Hypothalamus (tissue), 51 donors: Measurements from ENCODE around the gene ZBTB18.
"Not testable (repeated sequence)": the region's sequence is repeated elsewhere in the genome, so short reads cannot be mapped to it uniquely, and the experiment has no call there.

ENCODE experiments used
- DNase-seq, 51 donors: peaks; one replicate each; lab custom pipeline; 2025; lab: John Stamatoyannopoulos, UW

ZBTB18 gene

DNA sequence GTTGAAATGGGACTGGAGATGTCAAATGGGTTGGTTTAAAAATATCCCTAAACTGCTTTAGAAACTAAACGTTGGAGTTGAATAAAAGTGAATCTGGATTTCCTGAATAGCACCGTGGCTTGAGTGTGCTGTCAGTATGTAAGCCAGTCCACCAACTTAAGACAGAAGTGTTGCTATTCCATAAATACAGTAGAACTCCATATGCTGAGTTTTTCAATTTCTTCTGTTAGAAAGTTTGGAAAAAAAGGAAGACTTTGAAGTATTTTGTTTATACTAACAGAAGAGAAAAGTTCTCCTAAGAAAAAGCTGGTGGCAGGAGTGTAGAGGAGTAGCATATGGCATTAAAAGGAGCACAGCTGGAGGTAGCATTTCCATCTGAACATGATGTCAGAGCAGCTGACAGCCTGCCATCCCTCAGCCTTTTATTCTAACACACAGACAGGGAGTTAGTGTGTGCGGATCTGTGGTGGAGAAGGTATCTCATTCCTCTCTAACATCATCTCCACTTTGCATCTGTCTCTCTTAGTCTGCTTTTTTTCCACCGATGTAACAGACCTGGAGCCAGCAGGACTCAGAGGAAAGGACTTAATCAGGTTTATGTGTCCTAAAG lies at the start of gene ZBTB18:
Gene ZBTB18, plus strand, starts transcription at position 449 of the 610 bp plus-strand sequence. Its CDS starts 149 bp downstream, at position 598.
- DNase-seq, result peak in 17 of 51 donors; percentile 12 to 73 (median 32)

DNA sequence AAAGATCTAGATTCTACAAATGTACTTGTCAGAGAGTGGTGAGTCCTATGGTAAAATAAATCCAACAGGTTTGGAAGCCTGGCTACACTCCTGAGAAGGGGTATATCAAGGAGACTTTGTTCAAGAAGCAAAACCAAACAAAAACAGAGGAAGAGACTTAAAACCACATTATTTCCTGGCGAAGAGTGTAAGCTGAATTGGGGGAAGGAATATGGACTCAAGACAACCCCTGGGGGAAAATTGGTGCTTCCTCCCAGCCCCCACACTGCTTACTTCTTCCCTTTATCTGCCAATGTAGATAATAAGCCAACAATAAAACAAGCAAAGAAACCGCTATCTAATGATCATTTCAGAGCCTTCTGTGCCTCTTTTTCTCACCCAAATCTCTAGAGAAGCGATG lies 48.4 kb upstream of the ZBTB18 start:
- no peak for DNase-seq

DNA sequence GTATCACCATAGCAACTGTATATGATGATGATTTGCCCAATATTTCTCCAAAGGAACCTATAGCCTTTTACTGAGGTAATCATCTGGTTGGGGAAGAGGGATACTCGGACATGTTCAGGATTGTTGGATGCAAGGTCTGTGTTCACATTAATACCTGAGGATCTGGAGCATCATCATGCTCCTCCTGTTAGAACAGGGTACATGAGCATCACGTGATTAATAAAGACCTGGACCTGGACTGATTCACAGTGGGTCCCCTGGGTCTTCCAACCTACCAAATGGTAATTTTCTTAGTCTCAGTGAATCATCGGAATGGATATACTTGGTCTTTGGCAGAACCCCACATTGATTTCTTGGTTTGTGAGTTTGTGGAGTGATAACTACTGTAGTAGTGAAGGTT lies 45.6 kb upstream of the ZBTB18 start:
- DNase-seq, result no peak

DNA sequence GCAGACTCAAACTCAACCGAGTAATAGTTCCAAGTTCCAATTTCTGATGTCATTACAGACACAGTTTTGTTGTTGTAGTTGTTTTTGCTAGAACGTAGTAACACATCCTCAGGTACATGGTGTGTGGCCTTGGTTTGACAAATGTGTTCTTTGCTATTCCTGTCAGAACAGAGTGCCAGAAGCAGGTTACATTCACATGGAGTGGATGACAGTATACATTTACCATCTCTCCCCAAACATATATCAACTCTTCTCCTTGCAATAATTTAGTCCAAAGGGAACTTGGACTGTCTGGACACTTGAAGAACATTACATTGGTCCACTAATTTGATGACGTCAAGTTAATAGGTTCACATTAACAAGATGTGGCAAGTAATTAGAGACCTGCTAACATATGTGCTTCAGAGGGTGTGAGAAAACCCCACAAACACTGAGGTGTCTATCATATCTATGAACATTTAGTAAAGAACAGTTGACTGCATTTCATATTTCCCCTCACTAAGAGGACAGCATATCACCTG lies 44.6 kb upstream of the ZBTB18 start:
- DNase-seq, result no peak

DNA sequence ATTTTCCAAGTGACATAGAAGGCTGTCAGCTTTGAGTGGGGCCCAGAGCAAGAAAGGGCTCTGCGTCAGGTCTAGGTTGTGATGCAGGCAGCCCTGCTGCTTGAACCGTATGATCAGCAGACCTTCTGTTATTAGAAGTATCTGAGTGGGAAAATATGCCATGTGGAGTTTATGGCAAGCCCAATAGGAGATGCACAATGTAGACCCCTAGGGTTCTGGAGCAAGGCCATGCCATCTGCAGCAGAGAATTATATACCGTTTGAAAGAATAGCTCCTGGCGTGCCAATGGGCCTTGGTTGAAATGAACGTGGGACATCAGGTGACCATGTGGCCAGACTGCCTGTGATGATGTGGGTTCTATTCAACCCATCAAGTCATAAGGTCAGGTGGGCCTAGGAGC lies 44.1 kb upstream of the ZBTB18 start:
- no peak for DNase-seq

DNA sequence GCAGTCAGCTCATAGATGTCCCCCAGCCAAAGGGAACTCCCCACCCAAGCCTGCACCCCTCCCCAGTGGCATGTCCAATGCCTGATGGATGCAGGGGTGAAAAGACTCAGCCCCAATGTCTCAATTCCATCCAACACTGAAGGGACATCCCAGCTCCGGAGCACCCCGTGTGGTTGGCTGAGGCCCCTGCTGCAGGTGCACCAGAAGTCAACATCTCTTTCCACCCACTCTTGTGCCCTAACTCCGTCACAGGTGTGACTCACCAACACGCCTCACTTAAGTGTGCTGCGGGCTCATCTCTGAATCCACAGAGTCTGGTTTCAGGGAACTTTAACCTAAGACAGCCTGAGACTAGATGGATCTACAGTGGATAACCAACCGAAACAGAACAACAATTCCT lies 40.9 kb upstream of the ZBTB18 start:
- DNase-seq, result no peak

DNA sequence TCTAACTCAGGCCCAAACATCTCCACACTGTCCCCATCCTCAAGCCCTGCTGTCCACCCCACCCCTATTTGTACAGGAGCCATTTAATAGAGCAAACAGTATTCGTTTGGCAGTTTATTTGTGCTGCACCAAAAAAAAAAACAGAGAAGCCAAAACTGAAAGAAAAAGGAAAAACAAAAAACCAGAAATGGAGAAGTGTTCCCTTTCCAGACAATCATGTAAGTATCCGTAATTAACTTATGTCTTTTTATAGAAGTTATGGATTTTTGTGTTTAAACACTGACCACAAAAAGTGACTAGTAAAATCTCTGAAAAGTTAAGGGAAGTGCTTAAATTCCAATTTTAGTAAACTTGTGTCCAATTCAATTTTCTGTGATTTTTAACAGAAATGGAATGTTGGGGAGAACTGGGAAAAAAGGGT lies 40.4 kb upstream of the ZBTB18 start:
- no peak for DNase-seq

DNA sequence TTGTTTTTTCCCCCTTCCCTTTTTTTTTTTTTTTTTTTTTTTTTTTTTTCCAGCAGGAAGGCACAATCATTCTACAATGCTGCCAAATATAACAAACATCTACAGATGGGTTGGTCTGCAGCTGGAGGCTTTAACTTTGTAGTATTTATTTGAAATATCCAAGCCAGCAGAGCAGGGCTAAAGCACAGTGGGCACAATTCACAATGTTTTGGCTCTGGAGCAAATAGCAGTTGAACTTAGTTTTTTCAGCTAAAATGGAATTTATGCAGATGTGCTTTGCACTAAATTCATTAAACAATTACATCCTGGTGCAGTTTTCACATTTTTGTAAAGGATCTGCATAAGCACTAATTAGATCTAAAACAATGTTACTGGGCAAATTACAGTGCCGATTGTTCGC lies 39.8 kb upstream of the ZBTB18 start:
- DNase-seq, result peak in 2 of 51 donors; percentile 11 to 21

DNA sequence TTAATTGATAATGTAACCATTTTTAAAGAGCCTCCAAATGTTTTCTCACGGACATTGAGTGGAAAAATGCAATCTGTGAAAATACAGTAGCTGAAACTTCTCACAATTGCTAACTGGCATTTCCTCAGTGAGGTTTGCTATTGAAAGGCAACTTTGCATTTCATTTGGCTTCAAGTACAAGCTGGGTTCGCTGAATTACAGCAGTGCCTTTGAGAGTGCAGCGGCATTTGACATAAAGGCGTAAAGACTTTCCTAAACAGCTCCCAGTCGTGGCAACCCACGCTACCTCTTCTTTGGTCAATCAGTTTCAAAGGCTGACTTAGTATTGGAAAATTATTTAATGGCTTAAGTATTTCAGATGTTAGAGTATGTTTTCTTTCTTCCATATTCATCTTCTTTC lies 39.3 kb upstream of the ZBTB18 start:
- DNase-seq, result peak in 1 of 51 donors; percentile 18

DNA sequence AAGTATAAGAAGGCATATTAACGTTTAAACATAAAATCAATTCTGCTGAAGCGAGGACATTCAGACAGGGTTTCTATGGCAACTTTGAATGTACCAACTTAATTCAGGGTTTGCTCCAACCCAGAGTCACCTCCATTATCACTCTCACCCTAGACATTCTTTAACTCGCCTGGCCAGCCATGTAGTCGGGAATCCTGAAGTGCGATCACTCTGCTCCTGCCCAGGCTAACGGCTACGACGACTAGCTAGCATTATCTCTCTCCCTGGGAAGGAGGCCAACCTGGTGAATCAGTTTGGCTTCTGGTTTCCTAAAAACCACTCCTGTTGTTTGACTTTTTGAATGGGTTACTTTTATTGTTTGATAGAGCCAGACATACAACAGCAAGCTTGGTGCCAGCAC lies 38.9 kb upstream of the ZBTB18 start:
- peak in 6 of 51 donors; percentile 4 to 22 (median 7) for DNase-seq

DNA sequence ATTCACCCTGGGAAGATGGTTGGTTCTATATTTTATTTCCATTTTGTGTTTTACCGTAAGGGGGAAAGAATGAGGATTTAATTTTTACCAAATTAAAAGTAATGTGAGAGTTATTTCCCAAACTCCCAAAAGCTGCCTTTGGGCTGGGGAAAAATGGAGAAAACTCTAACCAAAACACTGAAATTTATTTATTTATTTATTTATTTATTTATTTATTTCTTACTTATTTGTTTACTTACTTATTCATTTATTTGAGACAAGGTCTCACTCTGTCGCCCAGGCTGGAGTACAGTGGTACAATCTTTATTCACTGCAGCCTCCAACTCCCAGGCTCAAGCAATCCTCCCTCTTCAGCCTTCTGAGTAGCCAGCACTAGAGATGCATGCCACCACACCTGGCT lies 38.0 kb upstream of the ZBTB18 start:
- DNase-seq, result no peak

DNA sequence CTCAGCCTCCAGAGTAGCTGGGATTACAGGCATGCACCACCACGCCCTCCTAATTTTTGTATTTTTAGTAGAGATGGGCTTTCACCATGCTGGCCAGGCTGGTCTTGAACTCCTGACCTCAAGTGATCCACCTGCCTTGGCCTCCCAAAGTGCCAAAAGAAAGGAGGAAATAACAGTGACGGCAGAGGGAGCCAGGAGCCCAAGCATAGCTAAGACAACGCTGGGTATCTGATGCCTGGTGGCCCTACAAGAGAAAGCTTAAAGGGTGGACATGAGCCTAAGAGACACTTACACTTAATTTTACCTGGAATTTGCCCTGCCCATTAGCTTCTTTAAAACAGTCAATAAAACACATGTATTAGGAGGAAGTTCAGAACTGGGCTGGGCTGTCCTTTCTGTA lies 36.2 kb upstream of the ZBTB18 start:
- DNase-seq, result not testable (repeated sequence)

DNA sequence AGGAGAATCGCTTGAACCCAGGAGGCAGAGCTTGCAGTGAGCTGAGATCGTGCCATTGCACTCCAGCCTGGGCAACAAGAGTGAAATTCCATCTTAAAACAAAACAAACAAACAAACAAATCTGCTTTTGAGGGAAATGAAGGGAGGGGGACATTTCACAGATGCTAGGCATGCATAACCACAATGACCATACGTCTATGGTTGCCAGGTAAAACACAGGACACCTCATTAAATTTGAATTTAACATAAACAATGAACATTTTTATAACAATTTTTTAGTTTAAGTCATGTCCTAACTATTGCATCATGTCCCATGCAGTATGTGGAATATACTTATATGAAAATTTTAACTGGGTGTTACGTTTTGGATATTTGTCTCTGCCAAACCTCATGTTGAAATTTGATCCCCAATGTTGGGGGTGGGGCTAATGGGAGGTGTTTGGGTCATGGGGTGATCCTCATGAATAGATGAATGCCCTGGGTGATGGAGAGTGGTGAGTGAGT lies 31.0 kb upstream of the ZBTB18 start:
- DNase-seq, result no peak

DNA sequence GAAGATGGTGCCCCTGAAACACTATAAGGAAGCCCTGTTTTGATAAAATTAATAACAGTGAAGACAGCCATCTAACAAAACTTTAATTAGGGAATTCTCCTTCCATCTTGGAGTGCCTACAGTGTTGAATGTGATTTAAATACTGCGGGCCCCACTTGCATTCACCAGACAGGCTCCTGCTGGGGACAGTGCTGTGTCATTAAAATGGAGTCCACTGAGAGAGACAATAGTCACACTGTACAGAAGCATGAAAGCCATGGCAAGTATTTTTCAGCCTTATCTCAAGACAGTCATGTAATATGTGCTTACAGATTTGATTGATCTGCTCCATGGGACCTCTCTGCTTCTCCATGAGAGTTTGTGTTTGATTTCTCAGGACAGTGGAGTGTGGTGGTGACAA lies 29.7 kb upstream of the ZBTB18 start:
- no peak for DNase-seq

DNA sequence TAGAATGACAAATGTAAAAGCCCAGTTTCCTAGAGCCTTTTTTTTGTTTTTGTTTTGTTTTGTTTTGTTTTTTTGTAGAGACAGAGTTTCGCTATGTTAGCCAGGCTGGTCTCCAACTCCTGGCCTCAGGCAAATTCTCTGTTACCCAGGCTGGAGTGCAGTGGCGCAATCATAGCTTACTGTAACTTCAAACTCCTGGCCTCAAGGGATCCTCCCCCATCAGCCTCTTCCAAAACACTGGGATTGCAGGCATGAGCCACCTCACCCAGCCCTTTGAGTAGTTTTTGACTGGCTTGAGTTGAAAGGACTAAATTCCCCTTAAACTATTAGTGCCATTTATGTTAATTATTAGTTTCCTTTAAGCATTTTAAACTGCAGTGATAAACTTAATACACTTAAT lies 28.8 kb upstream of the ZBTB18 start:
- no peak for DNase-seq

DNA sequence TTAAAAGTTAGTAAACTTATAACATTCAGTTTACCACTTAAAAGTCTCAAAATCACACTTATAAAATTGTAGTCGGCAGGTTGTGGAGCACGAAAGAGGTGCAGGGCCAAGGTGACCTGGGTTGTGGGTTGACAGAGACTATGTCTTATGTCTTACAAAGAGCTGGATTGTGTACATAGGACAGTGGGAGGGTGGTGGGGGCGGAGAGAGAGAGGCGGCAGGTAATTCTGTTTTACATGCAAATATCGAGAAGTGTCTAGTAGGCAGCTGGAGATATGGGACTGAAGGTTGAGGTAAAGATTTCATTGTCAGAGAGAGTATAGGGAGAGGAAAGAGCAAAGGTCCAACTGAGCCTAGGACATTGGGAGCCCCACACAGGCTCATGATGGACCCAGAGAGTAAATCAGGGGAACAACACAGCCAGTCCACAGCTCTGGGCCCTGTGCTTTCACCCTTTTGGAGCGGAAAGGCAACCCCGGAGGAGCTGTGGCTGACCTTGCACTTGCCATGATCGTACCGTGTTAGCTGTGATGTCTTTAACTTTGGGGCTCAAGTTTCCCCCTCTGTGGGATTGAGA lies 28.1 kb upstream of the ZBTB18 start:
- DNase-seq, result no peak

DNA sequence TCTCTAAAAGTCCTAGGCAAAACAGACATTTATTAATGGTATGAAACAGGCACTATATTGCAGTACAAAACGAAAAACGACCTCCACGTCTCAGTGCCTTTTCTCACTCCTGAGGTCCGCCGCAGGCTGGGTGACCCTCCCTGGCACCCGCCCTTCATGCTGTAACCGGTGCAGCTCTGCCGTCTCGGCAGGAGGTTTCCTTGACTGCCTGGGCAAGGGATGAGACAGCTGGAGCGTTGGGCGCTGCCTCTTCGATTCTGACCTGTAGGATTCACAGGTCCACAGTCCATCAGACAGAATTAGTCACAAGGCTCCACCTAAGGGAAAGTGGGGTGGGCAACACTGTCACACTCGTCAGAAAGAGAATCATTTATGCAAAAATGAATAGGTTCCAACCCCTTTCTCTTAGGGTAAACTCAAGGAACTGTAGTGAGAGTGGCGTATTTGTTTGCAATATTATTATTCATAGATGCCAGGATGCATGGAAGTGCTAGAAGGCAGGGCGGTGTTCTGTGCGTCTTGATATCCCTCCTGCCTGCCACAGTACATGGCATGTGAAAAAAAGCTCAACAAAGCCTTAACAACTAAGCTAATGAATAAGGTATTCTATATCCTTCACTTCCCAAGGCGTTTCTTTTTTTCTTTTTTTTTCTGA lies 23.5 kb upstream of the ZBTB18 start:
- DNase-seq, result no peak

DNA sequence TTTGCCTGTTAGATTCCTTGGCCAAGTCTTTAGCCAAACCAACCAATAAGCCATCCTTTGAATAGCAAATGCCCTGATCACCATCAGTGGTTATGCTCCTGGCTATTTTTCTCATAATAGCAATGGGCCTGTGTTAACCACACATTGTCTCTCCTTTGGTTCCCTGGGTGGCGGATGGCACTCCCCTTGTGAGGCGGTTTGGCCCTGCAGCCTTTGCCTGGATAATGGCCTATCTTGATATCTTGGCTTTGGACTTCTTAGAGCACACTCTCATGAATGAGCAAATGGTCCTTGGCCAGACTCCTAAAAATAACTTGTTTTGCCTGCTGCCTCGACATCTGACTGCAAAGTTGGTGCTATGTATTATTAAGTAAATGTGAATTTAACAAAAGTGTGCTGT lies 22.4 kb upstream of the ZBTB18 start:
- no peak for DNase-seq

DNA sequence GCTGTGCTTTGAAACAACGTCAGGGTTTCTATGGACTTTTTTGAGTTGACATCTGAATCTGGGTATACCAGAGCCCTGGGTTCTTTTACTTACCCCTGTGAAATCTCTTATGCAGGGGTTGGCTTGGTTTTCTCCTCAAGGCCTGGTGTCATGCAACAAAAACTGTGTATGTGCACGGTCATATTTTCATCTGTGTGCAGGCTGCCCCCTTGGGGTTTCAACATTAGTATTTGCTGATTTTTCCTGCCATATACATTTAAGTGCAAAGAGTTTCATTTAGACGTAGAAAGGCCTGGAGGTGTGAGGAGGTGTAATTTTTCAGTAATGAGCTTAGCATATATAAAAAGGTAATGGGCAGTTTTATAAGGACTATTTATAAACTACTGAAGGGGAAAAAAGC lies 22.0 kb upstream of the ZBTB18 start:
- DNase-seq, result no peak

DNA sequence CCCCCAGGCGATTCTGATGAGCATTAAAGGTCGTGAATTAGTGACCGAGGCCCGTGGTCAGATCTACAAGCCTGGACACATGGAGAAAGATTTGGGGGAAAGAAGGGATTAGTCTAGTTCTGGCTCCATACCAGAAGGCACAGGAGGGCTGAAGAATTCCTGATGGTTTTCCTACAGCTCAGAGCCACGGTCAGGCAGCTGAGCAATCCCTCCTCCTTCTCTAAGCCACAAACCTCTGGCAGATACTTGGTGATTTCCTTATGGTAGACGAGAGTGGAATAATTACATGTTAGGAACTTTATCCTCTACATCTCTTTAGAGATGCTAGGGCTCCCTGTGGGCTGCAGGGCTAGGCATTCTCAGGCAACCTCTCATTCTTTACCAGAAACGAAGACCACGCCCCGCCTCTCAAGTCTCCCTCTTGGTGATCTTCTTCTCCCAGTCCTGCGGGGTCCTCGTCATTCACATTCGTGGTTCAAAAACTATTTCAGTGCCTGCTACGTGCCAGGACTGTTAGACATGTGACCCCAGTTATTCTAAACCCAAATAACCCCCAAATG lies 20.5 kb upstream of the ZBTB18 start:
- no peak for DNase-seq

DNA sequence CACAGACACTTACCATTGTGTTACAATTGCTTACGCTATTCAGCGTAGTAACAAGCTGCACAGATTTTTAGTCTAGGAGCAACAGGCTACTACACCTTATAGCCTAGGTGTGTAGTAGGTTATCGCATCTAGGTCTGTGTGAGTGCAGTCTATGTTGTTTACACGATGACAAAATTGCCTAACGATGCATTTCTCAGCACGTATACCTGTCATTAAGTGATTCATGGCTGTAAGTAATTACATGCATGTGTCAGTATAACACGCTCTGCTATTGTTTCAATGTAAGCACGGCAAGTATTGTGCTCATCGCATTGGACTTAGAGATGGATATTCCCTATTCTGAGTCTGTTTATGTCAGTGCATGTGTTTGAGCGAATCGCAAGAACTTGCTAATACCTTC lies 15.7 kb upstream of the ZBTB18 start:
- no peak for DNase-seq

DNA sequence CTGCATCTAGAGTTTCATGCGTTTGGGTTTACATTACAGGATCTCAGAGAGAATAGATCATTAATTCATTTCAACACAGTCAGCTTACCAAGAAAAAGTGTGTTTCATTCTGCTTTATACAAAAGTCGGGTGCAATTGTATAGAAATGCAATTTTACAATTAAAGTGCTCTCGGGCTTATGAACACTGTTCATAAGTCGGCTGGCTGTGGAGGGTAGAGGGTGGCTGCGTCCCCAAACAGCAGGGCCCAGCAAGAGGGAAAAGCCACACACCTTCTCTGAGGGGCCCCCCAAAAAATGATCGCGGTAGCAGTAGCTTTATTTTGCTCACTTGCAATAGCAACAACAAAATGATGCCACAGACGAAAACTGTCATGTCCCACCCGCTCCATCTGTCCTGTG lies 13.8 kb upstream of the ZBTB18 start:
- no peak for DNase-seq
